Measurements from ENCODE around the gene C1orf94.

Gene C1orf94

DNA sequence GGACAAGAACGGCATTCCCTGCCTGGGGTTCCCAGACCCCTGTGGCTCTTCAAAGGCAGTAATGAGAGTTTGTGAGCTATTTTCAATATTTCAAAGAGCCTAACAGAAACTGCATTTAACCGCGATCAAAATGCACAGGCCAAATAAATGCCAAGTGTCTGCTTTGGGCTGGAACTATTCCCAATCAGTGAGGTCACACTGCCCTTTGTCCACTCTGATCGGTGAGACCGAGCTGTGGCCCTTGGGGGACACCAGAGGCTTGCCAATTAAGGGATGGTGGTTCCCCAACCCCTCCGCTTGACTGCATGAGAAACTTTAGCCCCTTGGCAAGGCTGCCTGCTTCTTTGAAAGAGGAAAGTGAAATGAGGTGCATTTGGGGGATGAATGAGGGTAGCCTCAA lies 31.9 kb upstream of the C1orf94 start:
- Histone ChIP-seq H3K27me3 (replicated peaks; ENCODE audit: control insufficient read depth, insufficient read depth, low read length) (no peaks in the 10 kb centered on the region), H3K4me3 (ENCODE audit: low read length) (no peak overlapping the region), H3K9ac (ENCODE audit: low read length) (no peak overlapping the region), H3K36me3 (ENCODE audit: control insufficient read depth, insufficient read depth, low read length, severe bottlenecking) (no peaks in the 10 kb centered on the region), H3K4me1 (ENCODE audit: control insufficient read depth, insufficient read depth, low read length) (no peaks in the 10 kb centered on the region), H3K9me3 (ENCODE audit: control insufficient read depth, low read length) (no peaks in the 10 kb centered on the region)
- no peak for DNase-seq (ENCODE audit: low read depth)

- H3K27me3 ChIP-seq (replicated peaks; ENCODE audit: control insufficient read depth, insufficient read depth, low read length), result no peaks in the 10 kb centered on the region
- no peak overlapping the region for H3K4me3 ChIP-seq (ENCODE audit: low read length)
- no peaks in the 10 kb centered on the region for H3K36me3 ChIP-seq (ENCODE audit: control insufficient read depth, insufficient read depth, low read length, severe bottlenecking)
- H3K9ac ChIP-seq (ENCODE audit: low read length), result no peak overlapping the region
- no peaks in the 10 kb centered on the region for H3K4me1 ChIP-seq (ENCODE audit: control insufficient read depth, insufficient read depth, low read length)
- no peaks in the 10 kb centered on the region for H3K9me3 ChIP-seq (ENCODE audit: control insufficient read depth, low read length)
- no peak for DNase-seq (ENCODE audit: low read depth)
Observed at GRCh38 chr1:34147301-34147700, 29.4 kb upstream of the C1orf94 start.

DNA sequence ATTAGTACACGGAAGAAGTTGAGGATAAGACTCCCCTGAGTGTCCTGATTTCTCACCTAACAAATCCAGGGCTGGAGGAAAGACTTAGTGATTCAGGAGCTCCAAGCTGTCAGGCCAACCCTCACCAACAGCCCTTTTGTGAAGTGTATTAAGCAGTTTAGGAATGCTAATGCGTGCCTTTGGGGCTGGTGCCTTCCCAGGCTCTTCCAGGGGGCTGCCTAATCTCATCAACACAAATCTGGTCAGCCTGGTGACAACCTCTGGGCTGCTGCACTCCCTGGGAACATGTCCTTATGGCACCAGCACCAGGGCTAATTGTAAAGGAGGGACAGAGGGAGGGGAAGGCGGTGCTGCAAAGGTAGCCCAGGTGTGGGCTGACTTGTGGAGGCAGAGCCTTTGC lies 27.2 kb upstream of the C1orf94 start:
- no peak for DNase-seq (ENCODE audit: low read depth)
- Histone ChIP-seq H3K9ac (ENCODE audit: low read length) (no peak overlapping the region), H3K4me3 (ENCODE audit: low read length) (no peak overlapping the region), H3K36me3 (ENCODE audit: control insufficient read depth, insufficient read depth, low read length, severe bottlenecking) (no peaks in the 10 kb centered on the region), H3K9me3 (ENCODE audit: control insufficient read depth, low read length) (no peaks in the 10 kb centered on the region), H3K4me1 (ENCODE audit: control insufficient read depth, insufficient read depth, low read length) (no peaks in the 10 kb centered on the region), H3K27me3 (replicated peaks; ENCODE audit: control insufficient read depth, insufficient read depth, low read length) (no peaks in the 10 kb centered on the region)

GRCh38 chr1:34153246-34153645 lies 23.5 kb upstream of the C1orf94 start:
- H3K4me3 ChIP-seq (ENCODE audit: low read length), result no peak overlapping the region
- no peaks in the 10 kb centered on the region for H3K9me3 ChIP-seq (ENCODE audit: control insufficient read depth, low read length)
- H3K4me1 ChIP-seq (ENCODE audit: control insufficient read depth, insufficient read depth, low read length), result no peaks in the 10 kb centered on the region
- H3K9ac ChIP-seq (ENCODE audit: low read length), result no peak overlapping the region
- no peaks in the 10 kb centered on the region for H3K27me3 ChIP-seq (replicated peaks; ENCODE audit: control insufficient read depth, insufficient read depth, low read length)
- H3K36me3 ChIP-seq (ENCODE audit: control insufficient read depth, insufficient read depth, low read length, severe bottlenecking), result no peaks in the 10 kb centered on the region
- no peak for DNase-seq (ENCODE audit: low read depth)

- no peaks in the 10 kb centered on the region for H3K36me3 ChIP-seq (ENCODE audit: control insufficient read depth, insufficient read depth, low read length, severe bottlenecking)
Observed at GRCh38 chr1:34155860-34156259, 20.8 kb upstream of the C1orf94 start.

GRCh38 chr1:34156739-34157138 lies 20.0 kb upstream of the C1orf94 start:
- no peak for DNase-seq (ENCODE audit: low read depth)
- H3K9ac ChIP-seq (ENCODE audit: low read length), result no peak overlapping the region
- no peaks in the 10 kb centered on the region for H3K36me3 ChIP-seq (ENCODE audit: control insufficient read depth, insufficient read depth, low read length, severe bottlenecking)
- H3K9me3 ChIP-seq (ENCODE audit: control insufficient read depth, low read length), result no peaks in the 10 kb centered on the region
- no peaks in the 10 kb centered on the region for H3K27me3 ChIP-seq (replicated peaks; ENCODE audit: control insufficient read depth, insufficient read depth, low read length)
- peaks cover 5% of the 10 kb centered on the region for H3K4me1 ChIP-seq (ENCODE audit: control insufficient read depth, insufficient read depth, low read length)
- no peak overlapping the region for H3K4me3 ChIP-seq (ENCODE audit: low read length)

More at GRCh38 chr1:34155860-34156259, 20.8 kb upstream of the C1orf94 start:
- H3K4me1 ChIP-seq (ENCODE audit: control insufficient read depth, insufficient read depth, low read length), result no peaks in the 10 kb centered on the region
- H3K4me3 ChIP-seq (ENCODE audit: low read length), result no peak overlapping the region
- no peaks in the 10 kb centered on the region for H3K27me3 ChIP-seq (replicated peaks; ENCODE audit: control insufficient read depth, insufficient read depth, low read length)
- DNase-seq (ENCODE audit: low read depth), result no peak
- no peak overlapping the region for H3K9ac ChIP-seq (ENCODE audit: low read length)
- H3K9me3 ChIP-seq (ENCODE audit: control insufficient read depth, low read length), result no peaks in the 10 kb centered on the region

DNA sequence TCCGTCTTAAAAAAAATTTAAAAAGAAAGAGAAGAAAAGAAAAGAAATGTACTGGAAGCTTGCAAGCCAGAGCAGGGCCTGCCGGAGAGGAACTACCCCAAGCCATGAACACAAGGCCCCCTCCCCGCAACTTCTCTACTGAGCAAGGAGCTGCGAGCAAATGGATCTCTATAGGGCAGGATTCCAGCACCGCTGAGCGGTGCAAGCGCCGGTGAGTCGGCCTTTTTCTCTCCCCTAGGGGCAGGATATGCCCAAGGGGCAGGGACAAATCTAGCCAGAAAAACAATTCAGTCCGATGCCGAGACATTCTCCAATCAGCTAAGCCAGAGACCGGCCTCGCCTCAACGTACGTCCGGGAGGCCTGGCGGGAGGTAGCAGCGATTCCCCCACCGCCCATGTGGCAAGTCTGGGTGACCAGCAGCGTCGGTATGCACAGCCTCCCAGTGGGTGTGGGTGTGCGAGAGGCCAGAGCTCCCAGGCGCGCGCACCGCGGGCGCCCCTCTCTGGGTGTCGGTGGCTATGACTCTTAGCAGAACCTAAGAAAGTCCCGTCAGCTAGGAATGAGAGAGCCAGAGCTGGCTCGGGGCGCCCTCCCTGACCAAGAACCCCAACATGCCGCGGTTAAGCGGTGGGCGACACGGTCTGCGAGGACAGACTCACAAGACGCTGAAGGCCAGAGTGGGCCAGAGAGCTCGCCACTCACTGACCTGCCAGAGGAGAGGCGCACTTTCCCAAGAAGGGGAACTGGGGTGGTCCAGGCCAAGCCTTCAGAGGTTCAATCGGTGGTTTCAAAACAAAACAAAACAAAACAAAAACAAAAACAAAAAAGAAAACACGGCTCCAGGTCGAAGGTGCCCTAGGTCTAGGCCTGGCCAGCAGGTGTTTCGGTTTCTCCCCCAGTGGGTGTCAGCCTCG lies 13.6 kb upstream of the C1orf94 start:
- H3K9ac ChIP-seq (ENCODE audit: low read length), result peak overlapping the region; percentile 77
- peak overlapping the region; percentile 88 for H3K4me3 ChIP-seq (ENCODE audit: low read length)
- no peaks in the 10 kb centered on the region for H3K36me3 ChIP-seq (ENCODE audit: control insufficient read depth, insufficient read depth, low read length, severe bottlenecking)
- DNase-seq (ENCODE audit: low read depth), result peak; percentile 92
- H3K9me3 ChIP-seq (ENCODE audit: control insufficient read depth, low read length), result no peaks in the 10 kb centered on the region
- H3K27me3 ChIP-seq (replicated peaks; ENCODE audit: control insufficient read depth, insufficient read depth, low read length), result no peaks in the 10 kb centered on the region
- H3K4me1 ChIP-seq (ENCODE audit: control insufficient read depth, insufficient read depth, low read length), result peaks cover 29% of the 10 kb centered on the region

DNA sequence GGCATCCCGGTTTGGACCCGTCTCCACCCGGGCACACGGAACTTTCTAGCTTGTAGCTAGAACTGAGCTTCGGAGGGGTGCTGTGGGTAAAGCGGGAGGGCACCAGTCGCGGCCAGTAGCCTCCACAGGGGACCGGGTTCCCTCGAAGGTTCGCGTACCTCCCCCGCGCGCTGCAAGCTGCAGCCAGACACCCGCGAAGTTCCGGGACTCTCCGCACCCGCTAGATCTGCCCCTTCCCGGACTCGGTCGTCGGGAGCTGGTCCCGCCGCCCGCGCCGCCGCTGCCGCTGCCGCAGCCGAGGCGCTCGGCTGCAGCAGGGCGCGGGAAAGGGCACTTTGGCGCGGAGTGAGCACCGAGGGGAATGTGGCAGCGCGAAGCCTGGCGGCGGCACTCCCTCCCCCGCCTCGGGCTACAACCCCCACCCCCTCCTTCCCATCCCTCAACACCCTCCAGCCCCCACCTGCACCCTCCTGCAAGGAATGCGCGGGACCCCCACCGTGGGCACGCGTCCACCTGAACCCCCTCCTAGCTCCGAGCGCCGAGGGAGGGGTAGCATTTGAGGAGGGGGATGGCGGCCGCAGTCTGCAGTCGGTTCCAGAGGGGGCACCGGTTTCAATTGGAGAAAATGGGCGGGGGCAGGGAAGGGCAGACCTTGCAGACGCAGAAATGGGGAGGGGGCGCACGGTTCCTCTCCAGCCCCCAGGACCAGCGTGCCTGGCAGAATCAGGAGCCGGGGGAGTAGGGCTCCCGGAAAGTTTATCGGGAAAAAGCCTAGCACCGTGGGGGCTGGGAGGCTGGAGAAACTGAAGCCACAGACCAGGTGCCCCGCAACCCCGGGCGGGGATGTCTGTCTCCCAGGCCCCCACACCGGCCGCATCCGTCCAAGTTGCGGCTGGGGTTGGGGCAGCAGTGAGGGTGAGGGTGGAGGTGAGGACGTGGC lies 12.6 kb upstream of the C1orf94 start:
- peaks cover 29% of the 10 kb centered on the region for H3K4me1 ChIP-seq (ENCODE audit: control insufficient read depth, insufficient read depth, low read length)
- H3K9ac ChIP-seq (ENCODE audit: low read length), result peak overlapping the region; percentile 78
- peak overlapping the region; percentile 88 for H3K4me3 ChIP-seq (ENCODE audit: low read length)
- H3K36me3 ChIP-seq (ENCODE audit: control insufficient read depth, insufficient read depth, low read length, severe bottlenecking), result no peaks in the 10 kb centered on the region
- peak; percentile 49 for DNase-seq (ENCODE audit: low read depth)
- no peaks in the 10 kb centered on the region for H3K9me3 ChIP-seq (ENCODE audit: control insufficient read depth, low read length)
- no peaks in the 10 kb centered on the region for H3K27me3 ChIP-seq (replicated peaks; ENCODE audit: control insufficient read depth, insufficient read depth, low read length)

- DNase-seq (ENCODE audit: low read depth), result peak; percentile 75
- H3K9me3 ChIP-seq (ENCODE audit: control insufficient read depth, low read length), result no peaks in the 10 kb centered on the region
- peaks cover 4% of the 10 kb centered on the region for H3K27me3 ChIP-seq (replicated peaks; ENCODE audit: control insufficient read depth, insufficient read depth, low read length)
- peak within 1 kb of the TSS; percentile 88 for H3K4me3 ChIP-seq (ENCODE audit: low read length)
- no peaks in the 10 kb centered on the region for H3K36me3 ChIP-seq (ENCODE audit: control insufficient read depth, insufficient read depth, low read length, severe bottlenecking)
- peaks cover 29% of the 10 kb centered on the region for H3K4me1 ChIP-seq (ENCODE audit: control insufficient read depth, insufficient read depth, low read length)
- peak within 1 kb of the TSS; percentile 78 for H3K9ac ChIP-seq (ENCODE audit: low read length)
Observed at GRCh38 chr1:34164771-34165391, 11.8 kb upstream of the C1orf94 start, which contains the start of gene CSMD2. CSMD2 (minus strand) TSS chr1:34165230; CDS start chr1:34165097, 133 bp downstream.

DNA sequence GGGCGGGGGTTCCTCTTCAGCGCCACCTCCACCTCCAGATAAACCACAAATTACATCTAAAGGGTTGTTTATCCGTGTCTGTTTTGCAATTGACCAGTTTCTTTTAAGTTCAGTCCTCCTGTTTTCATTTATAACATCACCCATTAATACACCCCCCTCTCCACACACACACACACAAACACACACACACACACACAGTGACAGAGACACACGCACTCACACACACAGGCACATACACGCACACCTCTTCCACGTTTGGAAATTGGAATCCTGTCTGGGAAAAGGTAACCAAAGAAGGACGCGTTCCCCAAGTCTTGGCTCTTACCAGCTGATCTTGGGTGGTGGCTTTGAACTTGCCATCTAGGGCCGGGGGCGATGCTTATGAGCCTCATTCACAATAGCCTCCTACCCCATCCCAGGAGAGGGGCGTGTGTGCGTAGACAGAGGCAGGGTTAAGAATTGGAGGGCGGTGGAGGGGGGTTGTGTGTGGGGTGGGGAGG lies 11.2 kb upstream of the C1orf94 start:
- Histone ChIP-seq H3K4me3 (ENCODE audit: low read length) (peak overlapping the region; percentile 88), H3K27me3 (replicated peaks; ENCODE audit: control insufficient read depth, insufficient read depth, low read length) (peaks cover 10% of the 10 kb centered on the region), H3K9me3 (ENCODE audit: control insufficient read depth, low read length) (no peaks in the 10 kb centered on the region), H3K4me1 (ENCODE audit: control insufficient read depth, insufficient read depth, low read length) (peaks cover 29% of the 10 kb centered on the region), H3K36me3 (ENCODE audit: control insufficient read depth, insufficient read depth, low read length, severe bottlenecking) (no peaks in the 10 kb centered on the region), H3K9ac (ENCODE audit: low read length) (peak overlapping the region; percentile 78)
- DNase-seq (ENCODE audit: low read depth), result no peak
